Choroid plexus epithelial cell (primary cell): ENCODE data around the gene TNFRSF8.

Source experiments
- DNase-seq: peaks from one replicate; pipeline ENCODE4 v3.0.0-alpha.2; 2010; ENCODE audit warnings: low read depth
- H3K4me3 ChIP-seq: 2 replicates; pipeline ENCODE4 v1.5.1; 2011; ENCODE audit warnings: low read depth, mild to moderate bottlenecking, control low read depth, low read length, moderate library complexity
- TF ChIP-seq, protein P1 (sequence below): conservative IDR thresholded peaks from 2 replicates; pipeline ENCODE4 v1.5.1; 2011; ENCODE audit warnings: low read depth, mild to moderate bottlenecking, control low read depth, inconsistent platforms, low read length, moderate library complexity

The TNFRSF8 gene

DNA sequence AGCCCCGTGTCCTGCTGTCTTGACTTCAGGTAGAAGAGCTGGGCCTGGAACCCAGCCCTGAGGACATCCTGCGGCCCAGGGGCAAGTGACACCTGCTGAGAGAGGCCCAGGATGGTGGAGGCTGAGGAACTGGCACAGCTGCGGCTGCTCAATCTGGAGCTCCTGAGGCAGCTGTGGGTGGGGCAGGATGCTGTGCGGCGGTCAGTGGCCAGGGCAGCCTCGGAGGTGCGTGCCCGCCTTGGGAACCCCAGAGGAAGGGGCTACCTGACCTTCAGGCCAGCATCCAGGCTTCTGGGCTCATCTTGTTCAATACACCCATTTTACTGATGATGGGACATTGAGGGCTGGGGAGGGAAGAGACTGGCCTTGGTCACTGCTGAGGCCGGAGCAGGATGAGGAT, 41.5 kb upstream of the TNFRSF8 start:
- TF ChIP-seq, protein P1, sequence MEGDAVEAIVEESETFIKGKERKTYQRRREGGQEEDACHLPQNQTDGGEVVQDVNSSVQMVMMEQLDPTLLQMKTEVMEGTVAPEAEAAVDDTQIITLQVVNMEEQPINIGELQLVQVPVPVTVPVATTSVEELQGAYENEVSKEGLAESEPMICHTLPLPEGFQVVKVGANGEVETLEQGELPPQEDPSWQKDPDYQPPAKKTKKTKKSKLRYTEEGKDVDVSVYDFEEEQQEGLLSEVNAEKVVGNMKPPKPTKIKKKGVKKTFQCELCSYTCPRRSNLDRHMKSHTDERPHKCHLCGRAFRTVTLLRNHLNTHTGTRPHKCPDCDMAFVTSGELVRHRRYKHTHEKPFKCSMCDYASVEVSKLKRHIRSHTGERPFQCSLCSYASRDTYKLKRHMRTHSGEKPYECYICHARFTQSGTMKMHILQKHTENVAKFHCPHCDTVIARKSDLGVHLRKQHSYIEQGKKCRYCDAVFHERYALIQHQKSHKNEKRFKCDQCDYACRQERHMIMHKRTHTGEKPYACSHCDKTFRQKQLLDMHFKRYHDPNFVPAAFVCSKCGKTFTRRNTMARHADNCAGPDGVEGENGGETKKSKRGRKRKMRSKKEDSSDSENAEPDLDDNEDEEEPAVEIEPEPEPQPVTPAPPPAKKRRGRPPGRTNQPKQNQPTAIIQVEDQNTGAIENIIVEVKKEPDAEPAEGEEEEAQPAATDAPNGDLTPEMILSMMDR, result no peak
- H3K4me3 ChIP-seq, result no peak overlapping the region
- no peak for DNase-seq

DNA sequence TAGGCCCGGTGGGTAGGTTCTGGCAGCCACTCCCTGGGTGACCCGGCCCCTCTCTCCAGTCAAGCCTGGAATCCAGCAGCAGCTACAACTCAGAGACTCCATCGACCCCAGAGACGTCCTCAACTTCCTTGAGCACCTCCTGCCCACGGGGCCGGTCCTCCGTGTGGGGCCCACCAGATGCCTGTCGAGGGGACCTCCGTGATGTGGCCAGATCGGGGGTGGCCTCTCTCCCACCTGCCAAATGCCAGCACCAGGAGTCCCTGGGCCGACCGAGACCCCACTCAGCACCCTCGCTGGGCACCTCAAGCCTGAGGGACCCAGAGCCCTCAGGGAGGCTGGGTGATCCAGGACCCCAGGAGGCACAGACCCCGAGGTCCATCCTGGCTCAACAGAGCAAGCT, 41.1 kb upstream of the TNFRSF8 start:
- no peak overlapping the region for H3K4me3 ChIP-seq
- DNase-seq, result no peak
- TF ChIP-seq, protein P1, result no peak

DNA sequence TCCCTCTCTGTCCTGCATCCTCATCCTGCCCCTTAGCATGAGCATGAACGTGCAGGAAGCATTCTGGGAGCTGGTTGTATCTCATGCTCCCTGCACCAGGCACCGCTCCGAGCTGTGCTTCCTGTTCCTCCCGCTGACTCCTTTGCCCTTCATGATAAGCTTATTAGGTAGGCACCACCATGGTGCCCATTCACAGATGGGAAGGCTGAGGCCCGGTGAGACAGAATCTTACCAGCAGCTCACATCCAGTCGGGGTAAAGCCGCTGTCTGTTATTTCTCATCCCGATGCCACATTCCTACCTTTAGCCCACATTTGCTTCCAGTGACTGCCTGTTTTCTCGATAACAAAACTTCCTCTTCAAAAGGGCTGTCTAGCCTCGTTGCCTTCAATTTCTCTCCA, 36.5 kb upstream of the TNFRSF8 start:
- no peak for DNase-seq
- H3K4me3 ChIP-seq, result no peak overlapping the region
- TF ChIP-seq, protein P1, result no peak

DNA sequence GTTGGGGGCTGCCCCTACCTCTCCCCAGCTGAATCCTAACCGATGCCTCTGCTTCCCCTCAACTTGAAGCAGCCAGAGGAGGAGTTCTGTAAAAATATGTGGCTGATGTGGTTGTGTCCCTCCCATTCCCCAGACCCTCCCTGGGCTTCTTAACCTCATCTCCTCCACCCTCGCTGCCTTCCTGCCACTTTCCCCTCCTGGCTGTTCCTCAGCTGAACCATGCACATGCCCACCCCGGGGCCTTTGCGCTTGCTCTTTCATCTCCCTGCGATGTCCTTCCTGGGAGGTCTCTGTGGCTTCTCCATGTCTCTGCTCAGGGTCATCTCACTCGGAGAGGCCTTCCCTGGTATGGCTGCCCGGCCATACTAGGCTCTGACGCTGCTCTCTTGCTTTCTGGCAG, 34.9 kb upstream of the TNFRSF8 start:
- TF ChIP-seq, protein P1, result no peak

DNA sequence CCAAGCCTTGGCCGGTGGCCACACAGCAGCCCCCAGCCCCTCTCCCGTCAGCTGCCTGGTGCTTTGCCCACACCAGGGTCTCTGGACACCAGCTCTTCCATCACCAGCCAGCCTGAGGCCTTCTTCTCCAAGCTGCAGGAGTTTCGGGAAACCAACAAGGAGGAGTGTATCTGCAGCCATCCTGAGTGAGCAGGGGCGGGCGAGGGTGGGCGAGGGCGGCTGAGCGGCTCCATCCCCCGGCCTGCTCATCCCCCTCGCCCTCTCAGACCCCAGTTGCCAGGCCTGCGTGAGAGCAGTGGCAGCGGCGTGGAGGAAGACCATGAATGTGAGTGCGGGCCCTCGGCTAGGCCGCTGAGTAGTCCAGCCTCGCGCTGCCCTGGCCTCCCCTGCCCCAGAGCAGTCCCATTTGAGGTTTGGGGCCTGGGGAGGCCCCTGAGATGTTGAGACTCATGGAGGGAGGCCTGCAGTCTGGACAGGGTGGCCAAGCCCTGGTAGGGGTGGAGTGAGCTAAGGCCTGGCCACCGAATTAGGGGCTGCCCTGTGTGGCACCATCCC, 34.1 kb upstream of the TNFRSF8 start:
- H3K4me3 ChIP-seq, result no peak overlapping the region
- TF ChIP-seq, protein P1, result no peak
- DNase-seq, result no peak

More for the DNA sequence above, 34.9 kb upstream of the TNFRSF8 start:
- no peak for DNase-seq
- H3K4me3 ChIP-seq, result no peak overlapping the region

DNA sequence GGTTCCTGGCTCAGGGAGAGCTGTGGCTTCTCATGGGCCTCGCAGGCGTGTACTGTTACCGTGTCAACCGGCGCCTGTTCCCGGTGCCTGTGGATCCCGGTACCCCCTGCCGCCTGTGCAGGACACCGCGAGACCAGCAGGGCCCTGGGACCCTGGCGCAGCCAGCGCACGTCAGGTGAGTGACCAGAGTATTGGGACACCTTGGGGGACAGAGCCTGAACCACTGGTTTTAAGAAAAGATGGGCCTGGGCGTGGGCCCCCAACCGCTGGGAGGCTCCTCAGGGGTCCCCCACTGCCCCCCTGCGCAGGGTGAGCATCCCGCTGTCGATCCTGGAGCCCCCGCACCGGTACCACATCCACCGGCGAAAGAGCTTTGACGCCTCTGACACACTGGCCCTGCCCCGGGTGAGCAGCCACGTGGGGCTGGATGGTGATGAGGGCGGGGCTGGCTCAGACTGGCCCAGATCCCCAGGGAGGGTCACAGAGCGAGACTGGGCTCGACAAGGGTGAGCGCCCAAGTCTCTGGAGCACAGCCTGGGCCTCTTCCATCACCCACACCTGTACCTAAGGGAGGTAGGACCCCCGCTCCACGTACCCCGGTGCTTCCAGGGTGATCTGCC, 33.3 kb upstream of the TNFRSF8 start:
- TF ChIP-seq, protein P1, result no peak
- H3K4me3 ChIP-seq, result no peak overlapping the region
- no peak for DNase-seq
